CD4-positive, alpha-beta T cell treated with Interleukin-15 for 4 hours (primary cell): ENCODE results near the gene AP1S1.
A peak's percentile ranks its signal among the peaks of the same experiment; 100 is the strongest.
"Not testable (repeated sequence)": the region's sequence is repeated elsewhere in the genome, so short reads cannot be mapped to it uniquely, and the experiment has no call there.

ENCODE experiments used
- DNase-seq: peaks from one replicate; pipeline ENCODE4 v3.0.0-alpha.2; 2020; ENCODE audit warnings: low spot score

The AP1S1 gene

GRCh38 chr7:101125989-101126650 lies 28.2 kb upstream of the AP1S1 start:
- DNase-seq: no peak

- peak; percentile 71 for DNase-seq
These were observed 27.4 kb upstream of the AP1S1 start, which contains the start of gene SERPINE1 for GRCh38 chr7:101126651-101127459. Gene SERPINE1 (plus strand): TSS chr7:101127104. CDS start chr7:101128394, 1,290 bp downstream.

- no peak for DNase-seq
These were observed 26.7 kb upstream of the AP1S1 start for GRCh38 chr7:101127460-101128039.

- no peak for DNase-seq
These were observed 26.0 kb upstream of the AP1S1 start for GRCh38 chr7:101128040-101128834.

GRCh38 chr7:101129603-101130117 lies 24.6 kb upstream of the AP1S1 start:
- DNase-seq: no peak

- not testable (repeated sequence) for DNase-seq
These were observed 21.4 kb upstream of the AP1S1 start for GRCh38 chr7:101132626-101133600.

- DNase-seq: no peak
These were observed 20.5 kb upstream of the AP1S1 start for GRCh38 chr7:101133621-101134398.

- no peak for DNase-seq
These were observed 19.8 kb upstream of the AP1S1 start for GRCh38 chr7:101134399-101134980.

- DNase-seq: no peak
These were observed 16.5 kb upstream of the AP1S1 start for GRCh38 chr7:101137651-101138212.

- peak; percentile 89 for DNase-seq
These were observed 15.9 kb upstream of the AP1S1 start for GRCh38 chr7:101138213-101138870.

- no peak for DNase-seq
These were observed 14.0 kb upstream of the AP1S1 start for GRCh38 chr7:101140339-101140699.

GRCh38 chr7:101140746-101141382 lies 13.4 kb upstream of the AP1S1 start:
- no peak for DNase-seq

- no peak for DNase-seq
These were observed 2.2 kb upstream of the AP1S1 start for GRCh38 chr7:101151908-101152651.

- DNase-seq: no peak
These were observed 422 bp downstream of the AP1S1 start for GRCh38 chr7:101154693-101155102.

- no peak for DNase-seq
These were observed 1.0 kb downstream of the AP1S1 start for GRCh38 chr7:101155303-101155702.

GRCh38 chr7:101156277-101156676 lies 2.0 kb downstream of the AP1S1 start:
- DNase-seq: no peak

GRCh38 chr7:101156866-101157589 lies 2.8 kb downstream of the AP1S1 start:
- no peak for DNase-seq
